Measurements from ENCODE around the gene VAV1. TPM values are rescaled to one million over a fixed set of nuclear protein-coding genes. Genes with fewer than 3 reads are reported as not detected.

The VAV1 gene
- total and polyA plus RNA-seq, 7 experiments from 2014 or later, result 26.2 to 132 (median 97.2) TPM

- ATAC-seq (peak; percentile 85), DNase-seq (peak; percentile 94 to 100 (median 99))
- Mint-ChIP-seq H3K36me3 (peaks cover 0 to 15% (median 3%) of the 10 kb centered on the region in 5 donors), H3K4me3 (peak within 1 kb of the TSS; percentile 89 to 98 (median 96)), H3K4me1 (peaks cover 24 to 41% (median 37%) of the 10 kb centered on the region in 7 donors), H3K9me3 (no peaks in the 10 kb centered on the region), H3K27me3 (peaks cover 0 to 3% (median 0%) of the 10 kb centered on the region in 5 donors), H3K27ac (peak within 1 kb of the TSS; percentile 90 to 99 (median 96))
- intact Hi-C loops (cut with micrococcal nuclease), result loop anchor here (1.0 to 10.0 kb wide), 26 partner anchors 30 to 1090 kb away; partner anchors contain the start of genes ALKBH7 (in 2 of the 2), VMAC (in 2 of the 2), ARHGEF18 (in 1 of the 2) and CD70 (in 1 of the 2)
- Histone ChIP-seq H3K9me3 (ENCODE audit: control insufficient read depth in 2 of 3, low read length in 3 of 3) (no peaks in the 10 kb centered on the region), H3K4me3 (ENCODE audit: low read length) (peak within 1 kb of the TSS; percentile 87), H3K4me1 (ENCODE audit: control insufficient read depth in 2 of 2, insufficient read depth in 2 of 2, low read length in 2 of 2) (peaks cover 31 to 32% of the 10 kb centered on the region in 2 donors), H3K27me3 (ENCODE audit: control insufficient read depth in 2 of 2, insufficient read depth in 2 of 2, low read length in 2 of 2) (no peaks in the 10 kb centered on the region), H3K36me3 (ENCODE audit: control insufficient read depth in 2 of 3, insufficient read depth in 3 of 3, low read length in 3 of 3) (peaks cover 0 to 20% (median 4%) of the 10 kb centered on the region in 3 experiments), H3K27ac (ENCODE audit: low read depth, low read length) (peak within 1 kb of the TSS; percentile 86)
- ChIA-PET CTCF (interaction anchor here (0.8 to 2.9 kb wide), 8 partner anchors 17 to 220 kb away, joined by 3 to 64 read pairs (median 5); partner anchors contain the start of gene VAV1), POLR2A (interaction anchor here (0.6 to 3.1 kb wide), 15 partner anchors 12 to 518 kb away, joined by 3 to 35 read pairs (median 5); partner anchors contain the start of genes SH2D3A, VAV1 and ZNF557)
Measured at GRCh38 chr19:6737284-6737872, 35.1 kb upstream of the VAV1 start, which contains the start of gene GPR108. TSS of gene GPR108 (minus strand) at chr19:6737580. CDS start at chr19:6737576, 4 bp downstream.

GRCh38 chr19:6737873-6738786, 34.4 kb upstream of the VAV1 start:
- Mint-ChIP-seq H3K4me1 (peaks cover 24 to 41% (median 37%) of the 10 kb centered on the region in 7 donors), H3K9me3 (no peaks in the 10 kb centered on the region), H3K36me3 (peaks cover 0 to 8% (median 0%) of the 10 kb centered on the region in 5 donors), H3K27ac (peak overlapping the region; percentile 87 to 99 (median 95)), H3K4me3 (peak overlapping the region; percentile 89 to 98 (median 96)), H3K27me3 (peaks cover 0 to 3% (median 0%) of the 10 kb centered on the region in 5 donors)
- CTCF ChIA-PET, result interaction anchor here (0.6 to 2.9 kb wide), 13 partner anchors 16 to 1048 kb away, joined by 3 to 64 read pairs (median 4); partner anchors contain the start of gene VAV1
- intact Hi-C loops (cut with micrococcal nuclease), result loop anchor here (1.0 to 10.0 kb wide), 31 partner anchors 15 to 1183 kb away; partner anchors contain the start of genes ALKBH7 (in 2 of the 2), VMAC (in 2 of the 2), ARHGEF18 (in 1 of the 2) and CD70 (in 1 of the 2)
- DNase-seq, result peak; percentile 49 to 75 (median 71)
- ATAC-seq, result no peak
- H3K27ac ChIP-seq (ENCODE audit: low read depth, low read length), result peak overlapping the region; percentile 67
- H3K9me3 ChIP-seq (ENCODE audit: control insufficient read depth in 2 of 3, low read length in 3 of 3), result no peaks in the 10 kb centered on the region
- no peaks in the 10 kb centered on the region for H3K27me3 ChIP-seq (ENCODE audit: control insufficient read depth in 2 of 2, insufficient read depth in 2 of 2, low read length in 2 of 2)
- peaks cover 31 to 32% of the 10 kb centered on the region in 2 donors for H3K4me1 ChIP-seq (ENCODE audit: control insufficient read depth in 2 of 2, insufficient read depth in 2 of 2, low read length in 2 of 2)
- POLR2A ChIA-PET, result interaction anchor here (0.6 to 3.1 kb wide), 19 partner anchors 10 to 519 kb away, joined by 3 to 35 read pairs (median 4); partner anchors contain the start of genes SH2D3A, VAV1 and ZNF557
- H3K4me3 ChIP-seq (ENCODE audit: low read length), result peak overlapping the region; percentile 71
- peaks cover 0 to 12% (median under 1%) of the 10 kb centered on the region in 3 experiments for H3K36me3 ChIP-seq (ENCODE audit: control insufficient read depth in 2 of 3, insufficient read depth in 3 of 3, low read length in 3 of 3)

- Mint-ChIP-seq H3K4me1 (peaks cover 24 to 41% (median 37%) of the 10 kb centered on the region in 7 donors), H3K36me3 (peaks cover 0 to 5% (median 0%) of the 10 kb centered on the region in 5 donors), H3K9me3 (no peaks in the 10 kb centered on the region), H3K27me3 (peaks cover 0 to 3% (median 0%) of the 10 kb centered on the region in 5 donors), H3K27ac (peak overlapping the region; percentile 87 to 99 (median 95)), H3K4me3 (peak overlapping the region; percentile 89 to 98 (median 96))
- Histone ChIP-seq H3K9me3 (ENCODE audit: control insufficient read depth in 2 of 3, low read length in 3 of 3) (no peaks in the 10 kb centered on the region), H3K27me3 (ENCODE audit: control insufficient read depth in 2 of 2, insufficient read depth in 2 of 2, low read length in 2 of 2) (no peaks in the 10 kb centered on the region), H3K36me3 (ENCODE audit: control insufficient read depth in 2 of 3, insufficient read depth in 3 of 3, low read length in 3 of 3) (peaks cover 0 to 5% (median 0%) of the 10 kb centered on the region in 3 experiments), H3K27ac (ENCODE audit: low read depth, low read length) (peak overlapping the region; percentile 67), H3K4me3 (ENCODE audit: low read length) (peak overlapping the region; percentile 71), H3K4me1 (ENCODE audit: control insufficient read depth in 2 of 2, insufficient read depth in 2 of 2, low read length in 2 of 2) (peaks cover 31 to 32% of the 10 kb centered on the region in 2 donors)
- ChIA-PET CTCF (interaction anchor here (0.6 to 2.9 kb wide), 10 partner anchors 15 to 1049 kb away, joined by 3 to 64 read pairs (median 4); partner anchors contain the start of gene VAV1), POLR2A (interaction anchor here (0.9 to 3.1 kb wide), 12 partner anchors 11 to 331 kb away, joined by 3 to 35 read pairs (median 7); partner anchors contain the start of genes SH2D3A, VAV1 and ZNF557)
- no peak for ATAC-seq
- DNase-seq, result peak in 3 of 9 donors; percentile 31 to 47 (median 46)
- intact Hi-C loops (cut with micrococcal nuclease), result loop anchor here (1.0 to 10.0 kb wide), 18 partner anchors 14 to 1182 kb away; partner anchors contain the start of genes ALKBH7 (in 1 of the 2), ARHGEF18 (in 1 of the 2), HSD11B1L (in 1 of the 2) and MICOS13 (in 1 of the 2)
Measured at GRCh38 chr19:6738787-6739389, 33.6 kb upstream of the VAV1 start.

- peak; percentile 46 for ATAC-seq
- Mint-ChIP-seq H3K27ac (peak within 1 kb of the TSS; percentile 87 to 99 (median 95)), H3K4me1 (peaks cover 24 to 41% (median 37%) of the 10 kb centered on the region in 7 donors), H3K27me3 (peaks cover 0 to 3% (median 0%) of the 10 kb centered on the region in 5 donors), H3K36me3 (peaks cover 0 to 3% (median 2%) of the 10 kb centered on the region in 5 donors), H3K4me3 (peak within 1 kb of the TSS; percentile 89 to 98 (median 96)), H3K9me3 (no peaks in the 10 kb centered on the region)
- CTCF ChIA-PET, result interaction anchor here (1.9 to 2.9 kb wide), 3 partner anchors 15 to 128 kb away, joined by 7 to 64 read pairs (median 13); no protein-coding TSS in a partner anchor
- Histone ChIP-seq H3K4me1 (ENCODE audit: control insufficient read depth in 2 of 2, insufficient read depth in 2 of 2, low read length in 2 of 2) (peaks cover 31 to 32% of the 10 kb centered on the region in 2 donors), H3K36me3 (ENCODE audit: control insufficient read depth in 2 of 3, insufficient read depth in 3 of 3, low read length in 3 of 3) (peaks cover 0 to 7% (median 0%) of the 10 kb centered on the region in 3 experiments), H3K27me3 (ENCODE audit: control insufficient read depth in 2 of 2, insufficient read depth in 2 of 2, low read length in 2 of 2) (no peaks in the 10 kb centered on the region), H3K4me3 (ENCODE audit: low read length) (peak within 1 kb of the TSS; percentile 71), H3K27ac (ENCODE audit: low read depth, low read length) (peak within 1 kb of the TSS; percentile 67), H3K9me3 (ENCODE audit: control insufficient read depth in 2 of 3, low read length in 3 of 3) (no peaks in the 10 kb centered on the region)
- DNase-seq, result peak; percentile 68 to 87 (median 79)
- intact Hi-C loops (cut with micrococcal nuclease), result loop anchor here (1.0 to 10.0 kb wide), 16 partner anchors 14 to 1181 kb away; partner anchors contain the start of genes ALKBH7 (in 1 of the 2), ARHGEF18 (in 1 of the 2), HSD11B1L (in 1 of the 2) and MICOS13 (in 1 of the 2)
- POLR2A ChIA-PET, result interaction anchor here (1.1 to 3.1 kb wide), 6 partner anchors 11 to 127 kb away, joined by 3 to 19 read pairs (median 8); partner anchors contain the start of gene VAV1
Measured at GRCh38 chr19:6739390-6739882, 33.1 kb upstream of the VAV1 start, which contains the start of gene TRIP10. TSS of gene TRIP10 (plus strand) at chr19:6739680. CDS start at chr19:6739762, 82 bp downstream.
